K562 (cell line): ENCODE results near the gene MANF. TPM values are rescaled to one million over a fixed set of nuclear protein-coding genes. Genes with fewer than 3 reads are reported as not detected.

ENCODE experiments used
- E2F4 ChIP-seq: sonication (generic); formaldehyde crosslinking; IDR thresholded peaks from 2 replicates; pipeline ENCODE4 v1.8.0; 2022; ENCODE audit warnings: mild to moderate bottlenecking, low read depth, missing genetic modification reagents
- FOXM1 ChIP-seq, 2 experiments: fragments of 450-650 bp in 1 of 2; sonication (generic) in 1 of 2; formaldehyde crosslinking in 1 of 2; IDR thresholded peaks; 2 replicates each; pipeline versions ENCODE4 v1.6.1 to v1.9.0; 2017 to 2022; ENCODE audit warnings: low read depth in 2 of 2, mild to moderate bottlenecking in 2 of 2, missing genetic modification reagents in 1 of 2, moderate library complexity in 1 of 2
- L3MBTL2 ChIP-seq: fragments of 450-650 bp; IDR thresholded peaks from 2 replicates; pipeline ENCODE4 v1.6.1; 2016; ENCODE audit warnings: mild to moderate bottlenecking, moderate library complexity
- MAX ChIP-seq: sonication (generic); formaldehyde crosslinking; IDR thresholded peaks from 2 replicates; pipeline ENCODE4 v1.9.0; 2022; ENCODE audit warnings: mild to moderate bottlenecking, missing genetic modification reagents
- MAZ ChIP-seq, 2 experiments: fragments of 450-650 bp in 1 of 2; sonication (generic) in 1 of 2; formaldehyde crosslinking; IDR thresholded peaks in 1 of 2; conservative IDR thresholded peaks in 1 of 2; 2 replicates each; pipeline versions ENCODE4 v1.4.0 to v1.5.0; 2020; ENCODE audit warnings: mild to moderate bottlenecking in 1 of 2, missing genetic modification reagents in 1 of 2
- NFYB ChIP-seq: IDR thresholded peaks from 2 replicates; pipeline ENCODE4 v1.6.1; 2011; ENCODE audit warnings: mild to moderate bottlenecking, moderate library complexity; ENCODE audit not compliant: insufficient read length; ENCODE audit errors: extremely low read depth
- SIX5 ChIP-seq, 2 experiments: IDR thresholded peaks; 2 replicates each; pipeline ENCODE4 v1.6.1; 2011; ENCODE audit warnings: low read length in 2 of 2, borderline replicate concordance in 1 of 2, low read depth in 1 of 2, mild to moderate bottlenecking in 1 of 2, moderate library complexity in 1 of 2; ENCODE audit not compliant: insufficient read depth in 1 of 2
- SUPT5H ChIP-seq: fragments of 450-650 bp; IDR thresholded peaks from 2 replicates; pipeline ENCODE4 v1.6.1; 2016
- polyA plus RNA-seq, 8 experiments: library from polyadenylated mRNA; depleted of rRNA in 4 of 8; stranded (reverse) in 5 of 8; unstranded in 3 of 8; fragments of >200 nt; fragmentation: Nextera tagmentation in 2 of 8; fragmentation: Illumina TruSeq in 1 of 8; extraction: Ambion mirVana in 2 of 8; extraction: Trizol in 1 of 8; gene quantifications; 2 replicates each; pipeline versions ENCODE4 v1.2.1 to v1.2.3, GENCODE V29; 2011 to 2014; ENCODE audit warnings: inconsistent platforms in 1 of 8, missing spikeins in 1 of 8
- total RNA-seq, 7 experiments: library from RNA; depleted of rRNA in 6 of 7; stranded (reverse); fragments of >200 nt in 6 of 7; fragmentation: Illumina TruSeq in 2 of 7; extraction: Trizol in 2 of 7; gene quantifications; 2 replicates each; pipeline versions ENCODE4 v1.2.1 to v1.2.3, GENCODE V29; 2011 to 2021; ENCODE audit warnings: low replicate concordance in 1 of 7

MANF gene
- total and polyA plus RNA-seq, 9 of the 15 experiments (the other 6 are each of a cell fraction or from before 2014, with no cell fraction given), result 6.5 to 52.7 (median 42.3) TPM

GRCh38 chr3:51391566-51392354 lies 6.7 kb downstream of the MANF start (continued):
- TF ChIP-seq L3MBTL2 (peak; percentile 77), MAX (CRISPR knock-in tag) (0 out of 2 replicates have a peak, but pooled peaks have one; percentile 48), SIX5 (IDR thresholded peaks at IDR 0.05; ENCODE audit: borderline replicate concordance in 1 of 2, insufficient read depth in 1 of 2, low read depth in 1 of 2, low read length in 2 of 2) (no peak), NFYB (no peak), SUPT5H (no peak), E2F4 (CRISPR knock-in tag) (no peak), MAZ (CRISPR knock-in tag; conservative IDR thresholded peaks at IDR 0.05 in 1 of 2, IDR thresholded peaks at IDR 0.05 in 1 of 2) (peak in 1 of 2 experiments; percentile 28; a peak in 1 of 4 replicates), FOXM1 (IDR thresholded peaks at IDR 0.05; ENCODE audit: low read depth) (no peak), FOXM1 (CRISPR knock-in tag; IDR thresholded peaks at IDR 0.05; ENCODE audit: low read depth) (0 out of 2 replicates have a peak, but pooled peaks have one; percentile 33)
